ENCODE measurements around the gene UBE2V1. TPM values are rescaled to one million over a fixed set of nuclear protein-coding genes. Genes with fewer than 3 reads are reported as not detected.

Gene UBE2V1
- polyA plus RNA-seq, 1 of the 3 experiments (the other 2 are of a cell fraction) = 99.7 TPM

DNA sequence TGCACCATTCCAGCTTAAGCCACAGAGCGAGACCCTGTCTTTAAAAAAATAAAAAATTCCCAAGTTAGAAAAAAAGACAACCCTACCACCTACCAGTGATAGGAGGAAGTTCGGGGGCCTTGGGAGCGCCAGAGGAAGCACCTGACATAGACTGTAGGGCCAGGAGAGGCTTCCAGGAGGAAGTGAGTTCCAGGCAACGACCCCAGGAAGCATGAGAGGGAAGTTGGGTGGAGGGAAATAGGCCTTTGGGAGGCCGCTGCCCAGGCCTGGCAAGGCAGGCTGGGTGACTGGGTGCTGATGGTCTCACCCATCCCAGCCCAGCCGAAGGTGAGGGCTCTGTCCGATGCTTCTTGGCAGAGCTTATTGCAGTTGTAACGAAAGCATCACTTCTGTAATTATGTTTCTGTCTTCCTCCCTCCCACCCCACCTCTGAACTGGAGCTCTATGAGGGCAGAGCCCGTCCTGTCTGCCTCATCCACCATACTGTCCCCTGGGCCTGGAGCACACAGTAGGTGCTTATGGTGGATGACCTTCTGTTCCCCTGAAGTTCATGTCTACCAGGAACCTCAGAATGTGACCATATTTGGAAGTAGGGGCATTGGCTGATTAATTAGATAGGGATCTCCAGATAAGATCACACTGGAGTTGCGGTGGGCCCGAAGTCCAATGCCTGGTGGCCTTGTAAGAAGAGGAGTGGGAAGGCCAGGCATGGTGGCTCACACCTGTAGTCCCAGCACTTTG is 54.1 kb downstream of the UBE2V1 start:
- Histone ChIP-seq H3K27me3 (ENCODE audit: insufficient read depth) (no peaks in the 10 kb centered on the region), H3K4me3 (ENCODE audit: low read depth in 2 of 2, low read length in 1 of 2) (no peak overlapping the region), H3K9me2 (no peaks in the 10 kb centered on the region), H3K79me2 (ENCODE audit: insufficient read depth) (no peaks in the 10 kb centered on the region), H3K9ac (no peak overlapping the region), H3F3A (replicated peaks; ENCODE audit: insufficient read depth) (peaks cover 4% of the 10 kb centered on the region), H3K9me3 (no peaks in the 10 kb centered on the region), H4K20me1 (ENCODE audit: insufficient read depth) (no peaks in the 10 kb centered on the region), H3K36me3 (replicated peaks in 1 of 2; ENCODE audit: control insufficient read depth in 1 of 2, insufficient read depth in 2 of 2, low read length in 1 of 2) (no peaks in the 10 kb centered on the region), H3K4me1 (ENCODE audit: control insufficient read depth in 1 of 2, insufficient read depth in 2 of 2, low read depth in 1 of 2, low read length in 1 of 2) (peaks cover 6 to 26% of the 10 kb centered on the region in 2 experiments; a peak in 3 of 4 replicates), H2AFZ (ENCODE audit: low read depth) (no peak overlapping the region), H3K4me2 (no peak overlapping the region), H3K27ac (ENCODE audit: low read depth in 2 of 2, low read length in 1 of 2) (no peak overlapping the region)
- WGBS (ENCODE audit: low lambda C conversion rate) = 89% methylated on average over 11 of the region's 11 CpGs
- no peak for DNase-seq
- POLR2A ChIA-PET = no interaction called here
- TF ChIP-seq, protein P1, sequence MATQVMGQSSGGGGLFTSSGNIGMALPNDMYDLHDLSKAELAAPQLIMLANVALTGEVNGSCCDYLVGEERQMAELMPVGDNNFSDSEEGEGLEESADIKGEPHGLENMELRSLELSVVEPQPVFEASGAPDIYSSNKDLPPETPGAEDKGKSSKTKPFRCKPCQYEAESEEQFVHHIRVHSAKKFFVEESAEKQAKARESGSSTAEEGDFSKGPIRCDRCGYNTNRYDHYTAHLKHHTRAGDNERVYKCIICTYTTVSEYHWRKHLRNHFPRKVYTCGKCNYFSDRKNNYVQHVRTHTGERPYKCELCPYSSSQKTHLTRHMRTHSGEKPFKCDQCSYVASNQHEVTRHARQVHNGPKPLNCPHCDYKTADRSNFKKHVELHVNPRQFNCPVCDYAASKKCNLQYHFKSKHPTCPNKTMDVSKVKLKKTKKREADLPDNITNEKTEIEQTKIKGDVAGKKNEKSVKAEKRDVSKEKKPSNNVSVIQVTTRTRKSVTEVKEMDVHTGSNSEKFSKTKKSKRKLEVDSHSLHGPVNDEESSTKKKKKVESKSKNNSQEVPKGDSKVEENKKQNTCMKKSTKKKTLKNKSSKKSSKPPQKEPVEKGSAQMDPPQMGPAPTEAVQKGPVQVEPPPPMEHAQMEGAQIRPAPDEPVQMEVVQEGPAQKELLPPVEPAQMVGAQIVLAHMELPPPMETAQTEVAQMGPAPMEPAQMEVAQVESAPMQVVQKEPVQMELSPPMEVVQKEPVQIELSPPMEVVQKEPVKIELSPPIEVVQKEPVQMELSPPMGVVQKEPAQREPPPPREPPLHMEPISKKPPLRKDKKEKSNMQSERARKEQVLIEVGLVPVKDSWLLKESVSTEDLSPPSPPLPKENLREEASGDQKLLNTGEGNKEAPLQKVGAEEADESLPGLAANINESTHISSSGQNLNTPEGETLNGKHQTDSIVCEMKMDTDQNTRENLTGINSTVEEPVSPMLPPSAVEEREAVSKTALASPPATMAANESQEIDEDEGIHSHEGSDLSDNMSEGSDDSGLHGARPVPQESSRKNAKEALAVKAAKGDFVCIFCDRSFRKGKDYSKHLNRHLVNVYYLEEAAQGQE (IDR thresholded peaks at IDR 0.05; ENCODE audit: low read depth, low read length) = no peak
- peak; percentile 12; the same call in 1 of the 2 replicates for TF ChIP-seq GATA2 (CRISPR knock-in tag; IDR thresholded peaks at IDR 0.05)
- CTCF ChIA-PET = interaction anchor here (1.9 to 20.6 kb wide), 2 partner anchors 13 to 79 kb away, joined by 8 to 807 read pairs; partner anchors contain the start of gene SNAI1

DNA sequence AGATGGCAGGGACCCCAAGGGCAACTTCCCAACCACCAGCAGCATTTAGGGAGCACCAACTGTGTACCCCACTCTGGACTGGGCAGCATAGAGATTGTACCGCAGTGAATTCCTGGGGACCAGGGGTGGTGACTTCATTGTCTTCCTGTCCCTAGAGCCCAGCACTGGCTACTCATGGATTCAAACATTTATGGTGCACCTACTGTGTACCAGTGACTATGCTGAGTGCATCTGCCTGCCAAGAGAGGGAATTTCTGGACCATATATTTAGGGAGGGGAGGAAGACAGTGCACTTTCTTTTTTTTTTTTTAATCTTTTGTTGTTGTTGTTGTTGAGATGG is 55.3 kb downstream of the UBE2V1 start:
- WGBS (ENCODE audit: low lambda C conversion rate) = 100% methylated on average over 1 of the region's 1 CpG
- CTCF ChIA-PET = interaction anchor here (1.9 to 5.2 kb wide), 2 partner anchors 14 to 79 kb away, joined by 8 to 29 read pairs; no protein-coding TSS in a partner anchor

More for the DNA sequence above, 55.3 kb downstream of the UBE2V1 start:
- H3K9me3 ChIP-seq = no peaks in the 10 kb centered on the region
- TF ChIP-seq GABPA (IDR thresholded peaks at IDR 0.05; ENCODE audit: low read depth) = no peak
- TF ChIP-seq RXRA (IDR thresholded peaks at IDR 0.05; ENCODE audit: borderline replicate concordance, low read depth) = no peak
- TF ChIP-seq SIN3A (IDR thresholded peaks at IDR 0.05; ENCODE audit: borderline replicate concordance, low read depth, low read length) = no peak
- no peak for TF ChIP-seq CHD2 (IDR thresholded peaks at IDR 0.05; ENCODE audit: low read length, partially characterized antibody)
- TF ChIP-seq, protein P2, sequence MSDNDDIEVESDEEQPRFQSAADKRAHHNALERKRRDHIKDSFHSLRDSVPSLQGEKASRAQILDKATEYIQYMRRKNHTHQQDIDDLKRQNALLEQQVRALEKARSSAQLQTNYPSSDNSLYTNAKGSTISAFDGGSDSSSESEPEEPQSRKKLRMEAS (IDR thresholded peaks at IDR 0.05; ENCODE audit: low read depth) = no peak
- no peak for TF ChIP-seq RCOR1 (IDR thresholded peaks at IDR 0.05; ENCODE audit: low read length)
- no peak for TF ChIP-seq MEF2A (IDR thresholded peaks at IDR 0.05; ENCODE audit: borderline replicate concordance, low read depth)
- no peak for TF ChIP-seq EP300 (IDR thresholded peaks at IDR 0.05; ENCODE audit: borderline replicate concordance in 1 of 2, low read depth in 1 of 2, low read length in 1 of 2)
- TF ChIP-seq FOSL2 (IDR thresholded peaks at IDR 0.05; ENCODE audit: borderline replicate concordance, low read depth) = no peak
- TF ChIP-seq, protein P3, sequence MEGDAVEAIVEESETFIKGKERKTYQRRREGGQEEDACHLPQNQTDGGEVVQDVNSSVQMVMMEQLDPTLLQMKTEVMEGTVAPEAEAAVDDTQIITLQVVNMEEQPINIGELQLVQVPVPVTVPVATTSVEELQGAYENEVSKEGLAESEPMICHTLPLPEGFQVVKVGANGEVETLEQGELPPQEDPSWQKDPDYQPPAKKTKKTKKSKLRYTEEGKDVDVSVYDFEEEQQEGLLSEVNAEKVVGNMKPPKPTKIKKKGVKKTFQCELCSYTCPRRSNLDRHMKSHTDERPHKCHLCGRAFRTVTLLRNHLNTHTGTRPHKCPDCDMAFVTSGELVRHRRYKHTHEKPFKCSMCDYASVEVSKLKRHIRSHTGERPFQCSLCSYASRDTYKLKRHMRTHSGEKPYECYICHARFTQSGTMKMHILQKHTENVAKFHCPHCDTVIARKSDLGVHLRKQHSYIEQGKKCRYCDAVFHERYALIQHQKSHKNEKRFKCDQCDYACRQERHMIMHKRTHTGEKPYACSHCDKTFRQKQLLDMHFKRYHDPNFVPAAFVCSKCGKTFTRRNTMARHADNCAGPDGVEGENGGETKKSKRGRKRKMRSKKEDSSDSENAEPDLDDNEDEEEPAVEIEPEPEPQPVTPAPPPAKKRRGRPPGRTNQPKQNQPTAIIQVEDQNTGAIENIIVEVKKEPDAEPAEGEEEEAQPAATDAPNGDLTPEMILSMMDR (IDR thresholded peaks at IDR 0.05) = no peak
- TF ChIP-seq FOXJ3 (CRISPR knock-in tag; IDR thresholded peaks at IDR 0.05) = no peak
- TF ChIP-seq RFX5 (IDR thresholded peaks at IDR 0.05; ENCODE audit: low read length) = no peak
- TF ChIP-seq TAF1 (IDR thresholded peaks at IDR 0.05; ENCODE audit: borderline replicate concordance, low read depth, low read length) = no peak
- no peak for TF ChIP-seq TEAD4 (IDR thresholded peaks at IDR 0.05; ENCODE audit: borderline replicate concordance, insufficient read depth)
- TF ChIP-seq MXI1 (IDR thresholded peaks at IDR 0.05; ENCODE audit: low read depth, low read length) = no peak
- no peak for TF ChIP-seq SMC3 (IDR thresholded peaks at IDR 0.05; ENCODE audit: low read depth, low read length)
- POLR2A ChIA-PET = interaction anchor here (0.8 kb wide), 1 partner anchor 79 kb away, joined by 3 read pairs; no protein-coding TSS in a partner anchor
- H3K9ac ChIP-seq = no peak overlapping the region
- DNase-seq = no peak
- H3K36me3 ChIP-seq (replicated peaks in 1 of 2; ENCODE audit: control insufficient read depth in 1 of 2, insufficient read depth in 2 of 2, low read length in 1 of 2) = no peaks in the 10 kb centered on the region
- H3K4me2 ChIP-seq = no peak overlapping the region
- H2AFZ ChIP-seq (ENCODE audit: low read depth) = no peak overlapping the region
- peaks cover 4% of the 10 kb centered on the region for H3F3A ChIP-seq (replicated peaks; ENCODE audit: insufficient read depth)
- peaks cover 6 to 35% of the 10 kb centered on the region in 2 experiments; a peak in 3 of 4 replicates for H3K4me1 ChIP-seq (ENCODE audit: control insufficient read depth in 1 of 2, insufficient read depth in 2 of 2, low read depth in 1 of 2, low read length in 1 of 2)
- H3K79me2 ChIP-seq (ENCODE audit: insufficient read depth) = no peaks in the 10 kb centered on the region
- no peaks in the 10 kb centered on the region for H3K9me2 ChIP-seq
- H4K20me1 ChIP-seq (ENCODE audit: insufficient read depth) = no peaks in the 10 kb centered on the region
- H3K27me3 ChIP-seq (ENCODE audit: insufficient read depth) = no peaks in the 10 kb centered on the region
- H3K4me3 ChIP-seq (ENCODE audit: low read depth in 2 of 2, low read length in 1 of 2) = no peak overlapping the region
- H3K27ac ChIP-seq (ENCODE audit: low read depth in 2 of 2, low read length in 1 of 2) = no peak overlapping the region; a peak in 1 of 4 replicates

Measured in SK-N-SH (cell line).